ENCODE measurements around the gene CHST12. TPM values are rescaled to one million over a fixed set of nuclear protein-coding genes. Genes with fewer than 3 reads are reported as not detected.

CHST12 gene
- total RNA-seq, 1 donor from 2014 or later: 29.8 TPM

DNA sequence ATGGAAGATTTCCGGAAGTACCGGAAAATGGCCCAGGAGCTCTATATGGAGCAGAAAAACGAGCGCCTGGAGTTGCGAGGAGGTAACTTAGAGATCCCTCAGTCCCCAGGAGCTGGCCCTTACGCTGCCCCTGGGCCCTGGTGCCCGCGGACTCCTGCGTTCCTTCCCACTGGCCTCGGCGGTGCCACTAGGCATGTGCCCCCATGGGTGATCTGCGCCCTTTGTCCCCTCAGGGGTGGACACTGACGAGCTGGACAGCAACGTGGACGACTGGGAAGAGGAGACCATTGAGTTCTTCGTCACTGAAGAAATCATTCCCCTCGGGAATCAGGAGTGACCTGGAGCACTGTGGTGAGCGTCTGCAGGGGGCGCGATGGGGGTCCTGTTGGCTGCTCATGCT lies 24.2 kb upstream of the CHST12 start:
- Histone ChIP-seq H3K36me3 (peaks cover 70% of the 10 kb centered on the region), H3K4me3 (no peak overlapping the region), H3K4me1 (no peaks in the 10 kb centered on the region), H3K27me3 (no peaks in the 10 kb centered on the region), H3K27ac (no peak overlapping the region), H3K9me3 (no peaks in the 10 kb centered on the region)
- TF ChIP-seq, protein P1, sequence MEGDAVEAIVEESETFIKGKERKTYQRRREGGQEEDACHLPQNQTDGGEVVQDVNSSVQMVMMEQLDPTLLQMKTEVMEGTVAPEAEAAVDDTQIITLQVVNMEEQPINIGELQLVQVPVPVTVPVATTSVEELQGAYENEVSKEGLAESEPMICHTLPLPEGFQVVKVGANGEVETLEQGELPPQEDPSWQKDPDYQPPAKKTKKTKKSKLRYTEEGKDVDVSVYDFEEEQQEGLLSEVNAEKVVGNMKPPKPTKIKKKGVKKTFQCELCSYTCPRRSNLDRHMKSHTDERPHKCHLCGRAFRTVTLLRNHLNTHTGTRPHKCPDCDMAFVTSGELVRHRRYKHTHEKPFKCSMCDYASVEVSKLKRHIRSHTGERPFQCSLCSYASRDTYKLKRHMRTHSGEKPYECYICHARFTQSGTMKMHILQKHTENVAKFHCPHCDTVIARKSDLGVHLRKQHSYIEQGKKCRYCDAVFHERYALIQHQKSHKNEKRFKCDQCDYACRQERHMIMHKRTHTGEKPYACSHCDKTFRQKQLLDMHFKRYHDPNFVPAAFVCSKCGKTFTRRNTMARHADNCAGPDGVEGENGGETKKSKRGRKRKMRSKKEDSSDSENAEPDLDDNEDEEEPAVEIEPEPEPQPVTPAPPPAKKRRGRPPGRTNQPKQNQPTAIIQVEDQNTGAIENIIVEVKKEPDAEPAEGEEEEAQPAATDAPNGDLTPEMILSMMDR (IDR thresholded peaks at IDR 0.05): no peak
- DNase-seq: no peak
- intact Hi-C loops (cut with DNase I): no loop called here
- ATAC-seq: no peak

DNA sequence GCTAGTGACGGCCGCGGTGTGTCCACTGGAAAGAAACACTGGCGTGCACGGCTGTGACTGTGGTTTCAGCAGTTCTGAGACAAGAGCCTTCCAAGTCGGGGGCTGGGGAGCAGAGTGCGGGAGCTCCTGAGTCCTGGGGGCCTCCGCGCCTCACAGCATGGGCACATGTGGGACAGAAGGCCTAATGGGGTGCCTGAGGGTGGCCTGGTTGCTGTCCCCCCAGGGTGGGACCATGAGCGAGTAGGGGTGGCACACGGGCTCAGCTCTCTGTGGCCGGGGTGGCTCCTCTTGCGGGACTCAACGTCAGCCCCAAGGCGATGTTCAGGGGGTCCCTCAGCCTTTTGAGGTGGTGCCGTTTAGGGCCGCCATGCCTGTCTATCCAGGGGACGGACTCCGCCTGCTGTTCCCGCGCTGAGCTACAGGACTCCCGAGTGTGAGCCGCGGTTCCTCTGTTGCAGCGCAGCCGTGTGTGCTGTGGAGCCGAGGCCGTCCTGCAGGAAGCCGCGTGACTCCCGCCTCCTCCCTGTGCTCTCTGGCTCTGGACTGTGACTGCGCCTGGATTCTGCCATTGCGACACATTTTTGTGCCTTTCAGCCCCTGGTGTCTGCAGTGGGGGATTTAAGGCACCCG lies 23.5 kb upstream of the CHST12 start:
- H3K27me3 ChIP-seq: no peaks in the 10 kb centered on the region
- intact Hi-C loops (cut with DNase I): no loop called here
- no peak for DNase-seq
- peaks cover 63% of the 10 kb centered on the region for H3K36me3 ChIP-seq
- no peak for ATAC-seq
- TF ChIP-seq, protein P1 (IDR thresholded peaks at IDR 0.05): no peak
- no peaks in the 10 kb centered on the region for H3K9me3 ChIP-seq
- no peaks in the 10 kb centered on the region for H3K4me1 ChIP-seq
- no peak overlapping the region for H3K4me3 ChIP-seq
- H3K27ac ChIP-seq: no peak overlapping the region

DNA sequence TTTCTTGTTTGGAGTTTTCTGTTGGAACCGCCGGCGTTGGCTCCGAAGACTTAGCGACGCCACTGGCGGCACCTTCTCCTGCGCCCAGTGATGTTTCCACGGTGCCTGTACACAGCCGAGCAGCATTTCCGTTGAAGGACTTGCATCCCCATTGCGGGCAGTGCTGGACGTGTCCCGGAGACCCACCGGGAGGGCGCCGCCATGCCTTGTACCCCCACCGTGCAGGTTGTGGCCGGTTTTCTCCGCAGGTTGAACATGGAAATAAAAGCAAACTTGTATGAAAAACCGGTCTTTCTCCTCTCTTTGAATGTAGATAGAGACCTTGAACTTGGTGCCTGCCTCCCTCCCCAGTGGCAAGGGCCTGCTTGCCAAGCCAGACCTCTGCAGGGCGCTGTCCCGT lies 22.9 kb upstream of the CHST12 start:
- ATAC-seq (no peak), DNase-seq (no peak)
- H3K27me3 ChIP-seq: no peaks in the 10 kb centered on the region
- no peak overlapping the region for H3K4me3 ChIP-seq
- no peak overlapping the region for H3K27ac ChIP-seq
- H3K9me3 ChIP-seq: no peaks in the 10 kb centered on the region
- TF ChIP-seq, protein P1 (IDR thresholded peaks at IDR 0.05): no peak
- H3K4me1 ChIP-seq: no peaks in the 10 kb centered on the region
- intact Hi-C loops (cut with DNase I): no loop called here
- H3K36me3 ChIP-seq: peaks cover 57% of the 10 kb centered on the region

DNA sequence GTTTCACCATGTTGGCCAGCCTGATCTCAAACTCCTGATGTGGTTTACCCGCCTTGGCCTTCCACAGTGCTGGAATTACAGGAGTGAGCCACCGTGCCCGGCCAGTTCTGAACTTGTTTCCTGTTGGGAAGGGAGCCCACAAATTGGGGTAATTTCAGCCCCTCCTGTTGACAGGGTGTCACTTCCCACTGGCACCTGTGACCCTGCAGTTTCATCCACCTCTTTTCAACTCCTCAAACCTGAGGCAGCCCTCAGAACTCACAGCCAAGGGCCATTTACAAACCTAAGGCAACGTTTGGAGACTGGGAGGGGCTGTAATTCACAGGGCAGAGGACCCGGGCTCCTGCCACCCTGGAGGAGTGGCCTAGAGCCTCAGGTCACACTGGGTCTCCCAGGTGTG lies 22.2 kb upstream of the CHST12 start:
- Histone ChIP-seq H3K9me3 (no peaks in the 10 kb centered on the region), H3K36me3 (peaks cover 50% of the 10 kb centered on the region), H3K27me3 (no peaks in the 10 kb centered on the region), H3K4me3 (no peak overlapping the region), H3K4me1 (no peaks in the 10 kb centered on the region), H3K27ac (no peak overlapping the region)
- ATAC-seq: no peak
- TF ChIP-seq, protein P1 (IDR thresholded peaks at IDR 0.05): no peak
- intact Hi-C loops (cut with DNase I): no loop called here
- DNase-seq: no peak

DNA sequence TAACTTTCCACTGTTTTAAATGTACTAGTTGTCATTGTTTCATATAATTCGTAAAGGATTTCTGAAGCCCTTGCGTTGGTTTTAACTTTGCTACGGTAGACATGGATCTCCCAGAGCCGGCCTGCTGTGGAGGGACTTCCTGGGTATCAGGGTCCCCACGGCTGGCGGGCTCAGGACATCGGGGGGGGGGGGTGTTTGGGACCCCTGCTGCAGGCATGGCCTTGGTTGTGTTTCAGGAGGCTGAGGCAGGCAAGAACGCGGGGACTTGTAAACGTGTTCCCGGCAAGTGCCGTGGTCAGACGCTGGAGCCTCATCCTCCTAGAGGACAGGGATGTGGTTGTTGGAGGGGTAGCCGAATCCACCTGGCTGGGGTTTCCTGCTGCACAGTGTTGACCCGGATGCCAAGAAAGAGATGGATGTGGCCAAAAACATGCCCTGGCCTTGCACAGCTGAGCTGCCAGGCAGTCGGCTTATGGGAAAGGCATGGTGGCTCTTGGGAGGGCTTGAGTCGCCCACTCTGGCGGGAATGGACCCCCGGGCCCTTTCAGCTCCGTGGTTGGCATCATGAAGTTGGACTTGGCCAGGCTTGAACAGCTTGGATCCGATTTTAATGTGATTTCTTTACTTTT lies 21.4 kb upstream of the CHST12 start:
- TF ChIP-seq, protein P1 (IDR thresholded peaks at IDR 0.05): no peak
- no peak for ATAC-seq
- Histone ChIP-seq H3K36me3 (peaks cover 42% of the 10 kb centered on the region), H3K27me3 (no peaks in the 10 kb centered on the region), H3K4me1 (no peaks in the 10 kb centered on the region), H3K4me3 (no peak overlapping the region), H3K27ac (no peak overlapping the region), H3K9me3 (no peaks in the 10 kb centered on the region)
- DNase-seq: no peak
- intact Hi-C loops (cut with DNase I): no loop called here

Measured in upper lobe of right lung (tissue), 1 donor.